Liver (tissue), 3 donors: ENCODE measurements around the gene LRP1-AS.

Experiments
- FOXA1 ChIP-seq: IDR thresholded peaks from 2 replicates; pipeline ENCODE4 v1.6.1; 2016; ENCODE audit warnings: antibody characterized with exemption
- GABPA ChIP-seq, 2 donors: IDR thresholded peaks in 1 of 2; conservative IDR thresholded peaks in 1 of 2; 2 replicates each; pipeline ENCODE4 v1.6.1; 2016; ENCODE audit warnings: antibody characterized with exemption in 2 of 2, mild to moderate bottlenecking in 1 of 2, moderate library complexity in 1 of 2
- HNF4A ChIP-seq, 2 donors: conservative IDR thresholded peaks; 2 replicates each; pipeline ENCODE4 v1.6.1; 2016; ENCODE audit warnings: antibody characterized with exemption in 2 of 2, mild to moderate bottlenecking in 2 of 2
- RAD21 ChIP-seq, 2 donors: IDR thresholded peaks; 2 replicates each; pipeline ENCODE4 v1.6.1; 2016; ENCODE audit warnings: antibody characterized with exemption in 2 of 2, mild to moderate bottlenecking in 2 of 2
- SP1 ChIP-seq: IDR thresholded peaks from 2 replicates; pipeline ENCODE4 v1.6.1; 2018; ENCODE audit warnings: antibody characterized with exemption, mild to moderate bottlenecking
- YY1 ChIP-seq: IDR thresholded peaks from 2 replicates; pipeline ENCODE4 v1.6.1; 2016; ENCODE audit warnings: antibody characterized with exemption, mild to moderate bottlenecking
- TF ChIP-seq, protein P1 (sequence below): fragments of 150-350 bp; IDR thresholded peaks from 2 replicates; pipeline ENCODE4 v1.5.1; 2017; ENCODE audit warnings: improper control_type of control experiment, low read depth, low read length; ENCODE audit not compliant: missing input control
- TF ChIP-seq, protein P2 (sequence below): IDR thresholded peaks from 2 replicates; pipeline ENCODE4 v1.6.1; 2016; ENCODE audit warnings: antibody characterized with exemption, mild to moderate bottlenecking
- TF ChIP-seq, protein P3 (sequence below): IDR thresholded peaks from 2 replicates; pipeline ENCODE4 v1.6.1; 2016; ENCODE audit warnings: antibody characterized with exemption
- TF ChIP-seq, protein P4 (sequence below): IDR thresholded peaks from 2 replicates; pipeline ENCODE4 v1.6.1; 2016; ENCODE audit warnings: antibody characterized with exemption
- donor health status: healthy.
- donor health status: healthy.

DNA sequence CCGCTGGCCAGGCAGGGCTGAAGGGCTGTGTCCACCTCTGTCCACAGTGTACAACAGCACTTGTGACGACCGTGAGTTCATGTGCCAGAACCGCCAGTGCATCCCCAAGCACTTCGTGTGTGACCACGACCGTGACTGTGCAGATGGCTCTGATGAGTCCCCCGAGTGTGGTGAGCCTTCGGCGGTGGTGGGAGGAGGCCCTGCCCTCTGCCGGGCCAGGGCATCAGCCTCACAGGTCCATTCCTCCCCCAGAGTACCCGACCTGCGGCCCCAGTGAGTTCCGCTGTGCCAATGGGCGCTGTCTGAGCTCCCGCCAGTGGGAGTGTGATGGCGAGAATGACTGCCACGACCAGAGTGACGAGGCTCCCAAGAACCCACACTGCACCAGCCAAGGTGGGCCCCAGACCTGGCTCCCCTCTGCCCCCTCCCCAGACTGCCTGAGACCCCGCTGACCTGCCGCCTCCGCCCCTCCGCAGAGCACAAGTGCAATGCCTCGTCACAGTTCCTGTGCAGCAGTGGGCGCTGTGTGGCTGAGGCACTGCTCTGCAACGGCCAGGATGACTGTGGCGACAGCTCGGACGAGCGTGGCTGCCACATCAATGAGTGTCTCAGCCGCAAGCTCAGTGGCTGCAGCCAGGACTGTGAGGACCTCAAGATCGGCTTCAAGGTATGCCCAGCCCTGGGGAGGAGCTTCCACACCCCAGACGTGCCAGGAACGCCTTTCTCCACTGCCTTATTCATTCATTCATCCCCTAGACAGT lies 48.4 kb upstream of the LRP1-AS start:
- TF ChIP-seq, protein P1, sequence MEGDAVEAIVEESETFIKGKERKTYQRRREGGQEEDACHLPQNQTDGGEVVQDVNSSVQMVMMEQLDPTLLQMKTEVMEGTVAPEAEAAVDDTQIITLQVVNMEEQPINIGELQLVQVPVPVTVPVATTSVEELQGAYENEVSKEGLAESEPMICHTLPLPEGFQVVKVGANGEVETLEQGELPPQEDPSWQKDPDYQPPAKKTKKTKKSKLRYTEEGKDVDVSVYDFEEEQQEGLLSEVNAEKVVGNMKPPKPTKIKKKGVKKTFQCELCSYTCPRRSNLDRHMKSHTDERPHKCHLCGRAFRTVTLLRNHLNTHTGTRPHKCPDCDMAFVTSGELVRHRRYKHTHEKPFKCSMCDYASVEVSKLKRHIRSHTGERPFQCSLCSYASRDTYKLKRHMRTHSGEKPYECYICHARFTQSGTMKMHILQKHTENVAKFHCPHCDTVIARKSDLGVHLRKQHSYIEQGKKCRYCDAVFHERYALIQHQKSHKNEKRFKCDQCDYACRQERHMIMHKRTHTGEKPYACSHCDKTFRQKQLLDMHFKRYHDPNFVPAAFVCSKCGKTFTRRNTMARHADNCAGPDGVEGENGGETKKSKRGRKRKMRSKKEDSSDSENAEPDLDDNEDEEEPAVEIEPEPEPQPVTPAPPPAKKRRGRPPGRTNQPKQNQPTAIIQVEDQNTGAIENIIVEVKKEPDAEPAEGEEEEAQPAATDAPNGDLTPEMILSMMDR: no peak
- TF ChIP-seq YY1: no peak
- no peak for TF ChIP-seq SP1
- no peak for TF ChIP-seq GABPA (IDR thresholded peaks at IDR 0.05 in 1 of 2, conservative IDR thresholded peaks at IDR 0.05 in 1 of 2)
- TF ChIP-seq, protein P2, sequence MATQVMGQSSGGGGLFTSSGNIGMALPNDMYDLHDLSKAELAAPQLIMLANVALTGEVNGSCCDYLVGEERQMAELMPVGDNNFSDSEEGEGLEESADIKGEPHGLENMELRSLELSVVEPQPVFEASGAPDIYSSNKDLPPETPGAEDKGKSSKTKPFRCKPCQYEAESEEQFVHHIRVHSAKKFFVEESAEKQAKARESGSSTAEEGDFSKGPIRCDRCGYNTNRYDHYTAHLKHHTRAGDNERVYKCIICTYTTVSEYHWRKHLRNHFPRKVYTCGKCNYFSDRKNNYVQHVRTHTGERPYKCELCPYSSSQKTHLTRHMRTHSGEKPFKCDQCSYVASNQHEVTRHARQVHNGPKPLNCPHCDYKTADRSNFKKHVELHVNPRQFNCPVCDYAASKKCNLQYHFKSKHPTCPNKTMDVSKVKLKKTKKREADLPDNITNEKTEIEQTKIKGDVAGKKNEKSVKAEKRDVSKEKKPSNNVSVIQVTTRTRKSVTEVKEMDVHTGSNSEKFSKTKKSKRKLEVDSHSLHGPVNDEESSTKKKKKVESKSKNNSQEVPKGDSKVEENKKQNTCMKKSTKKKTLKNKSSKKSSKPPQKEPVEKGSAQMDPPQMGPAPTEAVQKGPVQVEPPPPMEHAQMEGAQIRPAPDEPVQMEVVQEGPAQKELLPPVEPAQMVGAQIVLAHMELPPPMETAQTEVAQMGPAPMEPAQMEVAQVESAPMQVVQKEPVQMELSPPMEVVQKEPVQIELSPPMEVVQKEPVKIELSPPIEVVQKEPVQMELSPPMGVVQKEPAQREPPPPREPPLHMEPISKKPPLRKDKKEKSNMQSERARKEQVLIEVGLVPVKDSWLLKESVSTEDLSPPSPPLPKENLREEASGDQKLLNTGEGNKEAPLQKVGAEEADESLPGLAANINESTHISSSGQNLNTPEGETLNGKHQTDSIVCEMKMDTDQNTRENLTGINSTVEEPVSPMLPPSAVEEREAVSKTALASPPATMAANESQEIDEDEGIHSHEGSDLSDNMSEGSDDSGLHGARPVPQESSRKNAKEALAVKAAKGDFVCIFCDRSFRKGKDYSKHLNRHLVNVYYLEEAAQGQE: no peak
- TF ChIP-seq, protein P3, sequence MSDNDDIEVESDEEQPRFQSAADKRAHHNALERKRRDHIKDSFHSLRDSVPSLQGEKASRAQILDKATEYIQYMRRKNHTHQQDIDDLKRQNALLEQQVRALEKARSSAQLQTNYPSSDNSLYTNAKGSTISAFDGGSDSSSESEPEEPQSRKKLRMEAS: no peak
- no peak for TF ChIP-seq FOXA1
- no peak for TF ChIP-seq HNF4A (conservative IDR thresholded peaks at IDR 0.05)
- TF ChIP-seq, protein P4, sequence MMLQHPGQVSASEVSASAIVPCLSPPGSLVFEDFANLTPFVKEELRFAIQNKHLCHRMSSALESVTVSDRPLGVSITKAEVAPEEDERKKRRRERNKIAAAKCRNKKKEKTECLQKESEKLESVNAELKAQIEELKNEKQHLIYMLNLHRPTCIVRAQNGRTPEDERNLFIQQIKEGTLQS: no peak
- no peak for TF ChIP-seq RAD21 (IDR thresholded peaks at IDR 0.05)
